GM13976 (cell line): ENCODE results near the gene MGAT5.

ENCODE experiments used
- DNase-seq: peaks from one replicate; pipeline ENCODE4 v3.0.0; 2012; ENCODE audit warnings: low spot score
- CTCF ChIP-seq: IDR thresholded peaks from 2 replicates; pipeline ENCODE4 v1.5.1; 2012; ENCODE audit warnings: borderline replicate concordance, mild to moderate bottlenecking; ENCODE audit not compliant: insufficient read depth; ENCODE audit errors: extremely low read depth, missing control alignments, control extremely low read depth
- in situ Hi-C: fragments of 300-500 bp; cut with MboI; formaldehyde crosslinking; loops from one replicate; pipeline ENCODE4 v1.12.0; 2022; ENCODE audit warnings: low sequenced_read_pairs, mixed read lengths, inconsistent platforms; ENCODE audit not compliant: unreplicated experiment

Gene MGAT5

GRCh38 chr2:134299334-134299733, 45.5 kb downstream of the MGAT5 start:
- DNase-seq = no peak
- no peak for TF ChIP-seq CTCF
- in situ Hi-C loops = no loop called here

GRCh38 chr2:134300585-134300984, 46.7 kb downstream of the MGAT5 start:
- no peak for TF ChIP-seq CTCF
- no peak for DNase-seq
- in situ Hi-C loops = no loop called here

GRCh38 chr2:134301099-134301927, 47.4 kb downstream of the MGAT5 start:
- in situ Hi-C loops = no loop called here
- no peak for DNase-seq
- TF ChIP-seq CTCF = no peak

- TF ChIP-seq CTCF = no peak
- in situ Hi-C loops = no loop called here
- DNase-seq = no peak
Observed at GRCh38 chr2:134301928-134302260, 48.0 kb downstream of the MGAT5 start.

GRCh38 chr2:134304394-134305108, 50.7 kb downstream of the MGAT5 start:
- in situ Hi-C loops = no loop called here
- DNase-seq = no peak
- no peak for TF ChIP-seq CTCF

- in situ Hi-C loops = no loop called here
- TF ChIP-seq CTCF = no peak
- no peak for DNase-seq
Observed at GRCh38 chr2:134305109-134305491, 51.2 kb downstream of the MGAT5 start.
